GM20000 (cell line): ENCODE data around the gene PLN.

Experiments
- DNase-seq: peaks from one replicate; pipeline ENCODE4 v3.0.0; 2012; ENCODE audit warnings: low spot score
- CTCF ChIP-seq: IDR thresholded peaks from 2 replicates; pipeline ENCODE4 v1.5.1; 2012; ENCODE audit warnings: mild to moderate bottlenecking, control low read depth; ENCODE audit errors: extremely low read depth, missing control alignments

The PLN gene

GRCh38 chr6:118548136-118548535 lies at the start of gene PLN:
Gene PLN, plus strand, starts transcription at chr6:118548296. Its CDS starts 10,626 bp downstream, at chr6:118558922.
- TF ChIP-seq CTCF: no peak
- DNase-seq: no peak

- DNase-seq: no peak
- TF ChIP-seq CTCF: no peak
Observed at GRCh38 chr6:118500130-118501015, 47.7 kb upstream of the PLN start.

- DNase-seq: no peak
- no peak for TF ChIP-seq CTCF
Observed at GRCh38 chr6:118501099-118501498, 47.0 kb upstream of the PLN start.

GRCh38 chr6:118501765-118502164 lies 46.3 kb upstream of the PLN start:
- no peak for TF ChIP-seq CTCF
- DNase-seq: no peak

GRCh38 chr6:118502169-118502568 lies 45.9 kb upstream of the PLN start:
- no peak for TF ChIP-seq CTCF
- no peak for DNase-seq

GRCh38 chr6:118504611-118505010 lies 43.5 kb upstream of the PLN start:
- no peak for TF ChIP-seq CTCF
- DNase-seq: no peak

GRCh38 chr6:118505656-118506055 lies 42.4 kb upstream of the PLN start:
- no peak for TF ChIP-seq CTCF
- DNase-seq: no peak
